ENCODE data around the gene KMT2A. TPM values are rescaled to one million over a fixed set of nuclear protein-coding genes. Genes with fewer than 3 reads are reported as not detected.

The KMT2A gene
- total and polyA plus RNA-seq, 2 donors (not counting 3 experiments of a cell fraction or from before 2014, with no cell fraction given), result 23.5 to 63.9 TPM

GRCh38 chr11:118488480-118489109, 52.3 kb downstream of the KMT2A start:
- intact Hi-C loops (cut with micrococcal nuclease) (loop anchor here (1.0 to 5.0 kb wide), 8 partner anchors 52 to 343 kb away; partner anchors contain the start of genes ATP5MG, IFT46 and KMT2A), dilution Hi-C loops (cut with MboI; ENCODE audit: extremely low pct_ligation_motif_present, low sequenced_read_pairs) (loop anchor here (25.0 kb wide), 1 partner anchor 101 kb away; no protein-coding TSS in a partner anchor)
- H3K27me3 ChIP-seq (ENCODE audit: control insufficient read depth in 2 of 2, insufficient read depth in 2 of 2, low read length in 2 of 2), result no peaks in the 10 kb centered on the region
- no TSS peak for BruUV-seq (replicated peaks)
- H3K27ac ChIP-seq (ENCODE audit: insufficient read depth, low read depth, low read length), result no peak overlapping the region
- peaks cover 23 to 37% of the 10 kb centered on the region in 2 experiments for H3K36me3 ChIP-seq (ENCODE audit: control insufficient read depth in 2 of 2, extremely low read depth in 1 of 2, insufficient read depth in 2 of 2, low read length in 2 of 2)
- no peaks in the 10 kb centered on the region for H3K9me3 ChIP-seq (replicated peaks; ENCODE audit: control insufficient read depth, insufficient read depth, low read length)
- no peak overlapping the region for H3K4me3 ChIP-seq (replicated peaks in 1 of 3; ENCODE audit: insufficient read depth in 1 of 3, low read depth in 1 of 3, low read length in 3 of 3)
- ChIA-PET POLR2A (no interaction called here), CTCF (interaction anchor here (0.6 to 2.7 kb wide), 26 partner anchors 11 to 290 kb away, joined by 3 to 14 read pairs (median 4); partner anchors contain the start of genes ATP5MG and KMT2A)
- no peak overlapping the region for H2AFZ ChIP-seq (ENCODE audit: low read depth, low read length)
- no peak overlapping the region for H3K9ac ChIP-seq (replicated peaks; ENCODE audit: extremely low read depth, insufficient read depth, low read length)
- no peak overlapping the region for H3K4me2 ChIP-seq (ENCODE audit: insufficient read depth, low read length)
- no peaks in the 10 kb centered on the region for H4K20me1 ChIP-seq (replicated peaks; ENCODE audit: control insufficient read depth, extremely low read depth, insufficient read depth, low read length)
- FAIRE-seq, result peak; percentile 95
- peak; percentile 80 for DNase-seq (ENCODE audit: low read depth, low spot score)
- H3K79me2 ChIP-seq (ENCODE audit: control insufficient read depth, insufficient read depth, low read length), result no peaks in the 10 kb centered on the region
- no peak for TF ChIP-seq MAX (IDR thresholded peaks at IDR 0.05; ENCODE audit: insufficient read depth, insufficient read length)
- TF ChIP-seq, protein P1, sequence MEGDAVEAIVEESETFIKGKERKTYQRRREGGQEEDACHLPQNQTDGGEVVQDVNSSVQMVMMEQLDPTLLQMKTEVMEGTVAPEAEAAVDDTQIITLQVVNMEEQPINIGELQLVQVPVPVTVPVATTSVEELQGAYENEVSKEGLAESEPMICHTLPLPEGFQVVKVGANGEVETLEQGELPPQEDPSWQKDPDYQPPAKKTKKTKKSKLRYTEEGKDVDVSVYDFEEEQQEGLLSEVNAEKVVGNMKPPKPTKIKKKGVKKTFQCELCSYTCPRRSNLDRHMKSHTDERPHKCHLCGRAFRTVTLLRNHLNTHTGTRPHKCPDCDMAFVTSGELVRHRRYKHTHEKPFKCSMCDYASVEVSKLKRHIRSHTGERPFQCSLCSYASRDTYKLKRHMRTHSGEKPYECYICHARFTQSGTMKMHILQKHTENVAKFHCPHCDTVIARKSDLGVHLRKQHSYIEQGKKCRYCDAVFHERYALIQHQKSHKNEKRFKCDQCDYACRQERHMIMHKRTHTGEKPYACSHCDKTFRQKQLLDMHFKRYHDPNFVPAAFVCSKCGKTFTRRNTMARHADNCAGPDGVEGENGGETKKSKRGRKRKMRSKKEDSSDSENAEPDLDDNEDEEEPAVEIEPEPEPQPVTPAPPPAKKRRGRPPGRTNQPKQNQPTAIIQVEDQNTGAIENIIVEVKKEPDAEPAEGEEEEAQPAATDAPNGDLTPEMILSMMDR (IDR thresholded peaks at IDR 0.05; ENCODE audit: extremely low read depth in 1 of 2, insufficient read depth in 1 of 2, low read depth in 1 of 2, low read length in 2 of 2), result peak; percentile 74 to 76
- no peaks in the 10 kb centered on the region for H3K4me1 ChIP-seq (ENCODE audit: control insufficient read depth, extremely low read depth, insufficient read depth, low read length)
- no peaks in the 10 kb centered on the region for H3K9me1 ChIP-seq (replicated peaks; ENCODE audit: control insufficient read depth, extremely low read depth, insufficient read depth, low read length)

DNA sequence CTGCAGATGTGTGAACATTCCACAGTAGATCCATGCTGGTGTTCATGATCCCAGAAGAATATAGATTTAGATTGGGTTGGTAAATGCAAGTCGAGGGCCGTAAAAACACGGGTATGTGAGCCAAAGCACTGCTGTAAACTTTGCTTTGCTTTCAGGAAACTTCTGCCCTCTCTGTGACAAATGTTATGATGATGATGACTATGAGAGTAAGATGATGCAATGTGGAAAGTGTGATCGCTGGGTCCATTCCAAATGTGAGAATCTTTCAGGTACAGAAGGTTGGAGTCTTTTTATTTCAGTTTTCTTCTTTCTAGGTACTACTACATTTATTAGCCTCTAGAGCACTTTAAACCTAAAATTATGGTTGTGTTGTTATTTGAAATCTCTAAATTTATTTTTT, 54.7 kb downstream of the KMT2A start:
- Histone ChIP-seq H3K4me2 (ENCODE audit: insufficient read depth, low read length) (no peak overlapping the region), H3K4me3 (replicated peaks in 1 of 3; ENCODE audit: insufficient read depth in 1 of 3, low read depth in 1 of 3, low read length in 3 of 3) (no peak overlapping the region), H3K36me3 (ENCODE audit: control insufficient read depth in 2 of 2, extremely low read depth in 1 of 2, insufficient read depth in 2 of 2, low read length in 2 of 2) (peaks cover 28 to 38% of the 10 kb centered on the region in 2 experiments), H3K79me2 (ENCODE audit: control insufficient read depth, insufficient read depth, low read length) (no peaks in the 10 kb centered on the region), H3K27me3 (ENCODE audit: control insufficient read depth in 2 of 2, insufficient read depth in 2 of 2, low read length in 2 of 2) (no peaks in the 10 kb centered on the region), H3K27ac (ENCODE audit: insufficient read depth, low read depth, low read length) (no peak overlapping the region), H3K4me1 (ENCODE audit: control insufficient read depth, extremely low read depth, insufficient read depth, low read length) (no peaks in the 10 kb centered on the region), H4K20me1 (replicated peaks; ENCODE audit: control insufficient read depth, extremely low read depth, insufficient read depth, low read length) (no peaks in the 10 kb centered on the region), H2AFZ (ENCODE audit: low read depth, low read length) (no peak overlapping the region), H3K9me3 (replicated peaks; ENCODE audit: control insufficient read depth, insufficient read depth, low read length) (no peaks in the 10 kb centered on the region), H3K9ac (replicated peaks; ENCODE audit: extremely low read depth, insufficient read depth, low read length) (no peak overlapping the region), H3K9me1 (replicated peaks; ENCODE audit: control insufficient read depth, extremely low read depth, insufficient read depth, low read length) (no peaks in the 10 kb centered on the region)
- no TSS peak for BruUV-seq (replicated peaks)
- POLR2A ChIA-PET, result no interaction called here
- intact Hi-C loops (cut with micrococcal nuclease) (no loop called here), dilution Hi-C loops (cut with MboI; ENCODE audit: extremely low pct_ligation_motif_present, low sequenced_read_pairs) (loop anchor here (25.0 kb wide), 1 partner anchor 104 kb away; no protein-coding TSS in a partner anchor)
- DNase-seq (ENCODE audit: low read depth, low spot score) (no peak), FAIRE-seq (no peak)
- CTCF ChIA-PET, result no interaction called here
- TF ChIP-seq GATA2 (IDR thresholded peaks at IDR 0.05; ENCODE audit: insufficient read depth, insufficient read length, low read depth, low read length) (no peak), MYC (IDR thresholded peaks at IDR 0.05; ENCODE audit: low read depth, low read length) (no peak), POLR2AphosphoS5 (IDR thresholded peaks at IDR 0.05; ENCODE audit: insufficient read depth, low read depth, low read length) (no peak), JUN (IDR thresholded peaks at IDR 0.05; ENCODE audit: borderline replicate concordance, insufficient read depth, insufficient read length, low read depth) (no peak), MAX (IDR thresholded peaks at IDR 0.05; ENCODE audit: insufficient read depth, insufficient read length) (no peak), EZH2 (IDR thresholded peaks at IDR 0.05; ENCODE audit: borderline replicate concordance, low read depth, low read length, severe bottlenecking) (no peak), FOS (IDR thresholded peaks at IDR 0.05; ENCODE audit: borderline replicate concordance, insufficient read depth, low read length) (no peak), POLR2A (IDR thresholded peaks at IDR 0.05; ENCODE audit: low read depth, low read length) (no peak)
- TF ChIP-seq, protein P1 (IDR thresholded peaks at IDR 0.05; ENCODE audit: extremely low read depth in 1 of 2, insufficient read depth in 1 of 2, low read depth in 1 of 2, low read length in 2 of 2), result no peak
